Activated CD8-positive, alpha-beta memory T cell treated with anti-CD3 and anti-CD28 coated beads, Interleukin-2, amount 50 U/mL, for 48 hours (primary cell): ENCODE measurements around the gene ASAP3.
A peak's percentile ranks its signal among the peaks of the same experiment; 100 is the strongest.

Source experiments
- DNase-seq: peaks from one replicate; pipeline ENCODE4 v3.0.0-alpha.2; 2020

ASAP3 gene

GRCh38 chr1:23422241-23422877 is 61.6 kb downstream of the ASAP3 start:
- DNase-seq: peak; percentile 64

- no peak for DNase-seq
Observed at GRCh38 chr1:23421753-23422240, 62.2 kb downstream of the ASAP3 start.

GRCh38 chr1:23421343-23421742 is 62.6 kb downstream of the ASAP3 start:
- DNase-seq: no peak

GRCh38 chr1:23420778-23421177 is 63.2 kb downstream of the ASAP3 start:
- DNase-seq: no peak

DNA sequence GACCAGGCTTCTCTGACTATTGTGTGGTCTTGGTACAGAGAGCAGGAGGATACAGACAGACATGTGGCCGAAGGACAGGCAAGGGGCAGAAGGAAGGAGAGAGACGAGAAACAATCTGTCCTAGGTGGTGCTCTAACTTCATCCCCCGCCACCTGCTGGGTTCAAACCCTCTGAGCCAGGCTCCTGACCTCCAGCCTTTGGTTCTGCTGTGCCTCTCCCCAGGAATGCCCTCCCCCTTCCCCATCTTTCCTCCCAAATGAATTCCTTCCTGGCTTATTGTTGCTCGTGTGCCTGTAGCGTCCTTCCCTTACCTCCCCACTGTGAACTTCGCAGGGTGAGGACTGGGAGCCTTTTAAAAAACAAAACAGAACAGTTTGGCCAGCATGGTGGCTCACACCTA is 64.8 kb downstream of the ASAP3 start:
- no peak for DNase-seq

GRCh38 chr1:23417570-23417969 is 66.4 kb downstream of the ASAP3 start:
- DNase-seq: no peak

GRCh38 chr1:23416964-23417363 is 67.0 kb downstream of the ASAP3 start:
- no peak for DNase-seq

- DNase-seq: no peak
Observed at GRCh38 chr1:23408797-23409290, 75.1 kb downstream of the ASAP3 start.

- DNase-seq: no peak
Observed at GRCh38 chr1:23407016-23407630, 76.9 kb downstream of the ASAP3 start.

- DNase-seq: no peak
Observed at GRCh38 chr1:23405946-23406345, 78.0 kb downstream of the ASAP3 start.

- peak; percentile 97 for DNase-seq
Observed at GRCh38 chr1:23403735-23404486, 80.1 kb downstream of the ASAP3 start.

DNA sequence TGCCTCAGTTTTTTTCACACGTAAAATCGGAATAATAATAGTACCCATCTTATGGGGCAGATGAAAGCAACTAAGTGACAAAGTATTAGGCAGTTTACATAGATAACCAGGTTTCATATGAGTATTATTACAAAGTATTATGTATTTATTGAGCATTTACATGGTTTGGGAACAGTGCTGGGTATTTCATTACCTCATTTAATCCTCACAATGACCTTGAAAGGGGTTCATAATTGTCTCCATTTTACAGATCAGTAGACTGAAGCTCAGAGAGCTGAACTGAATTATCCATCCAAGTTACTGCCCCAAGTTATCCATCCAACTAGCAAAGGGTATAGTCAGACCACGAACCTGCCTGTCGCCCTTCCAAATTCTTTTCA is 80.6 kb downstream of the ASAP3 start:
- DNase-seq: no peak

- no peak for DNase-seq
Observed at GRCh38 chr1:23403038-23403336, 81.0 kb downstream of the ASAP3 start.

DNA sequence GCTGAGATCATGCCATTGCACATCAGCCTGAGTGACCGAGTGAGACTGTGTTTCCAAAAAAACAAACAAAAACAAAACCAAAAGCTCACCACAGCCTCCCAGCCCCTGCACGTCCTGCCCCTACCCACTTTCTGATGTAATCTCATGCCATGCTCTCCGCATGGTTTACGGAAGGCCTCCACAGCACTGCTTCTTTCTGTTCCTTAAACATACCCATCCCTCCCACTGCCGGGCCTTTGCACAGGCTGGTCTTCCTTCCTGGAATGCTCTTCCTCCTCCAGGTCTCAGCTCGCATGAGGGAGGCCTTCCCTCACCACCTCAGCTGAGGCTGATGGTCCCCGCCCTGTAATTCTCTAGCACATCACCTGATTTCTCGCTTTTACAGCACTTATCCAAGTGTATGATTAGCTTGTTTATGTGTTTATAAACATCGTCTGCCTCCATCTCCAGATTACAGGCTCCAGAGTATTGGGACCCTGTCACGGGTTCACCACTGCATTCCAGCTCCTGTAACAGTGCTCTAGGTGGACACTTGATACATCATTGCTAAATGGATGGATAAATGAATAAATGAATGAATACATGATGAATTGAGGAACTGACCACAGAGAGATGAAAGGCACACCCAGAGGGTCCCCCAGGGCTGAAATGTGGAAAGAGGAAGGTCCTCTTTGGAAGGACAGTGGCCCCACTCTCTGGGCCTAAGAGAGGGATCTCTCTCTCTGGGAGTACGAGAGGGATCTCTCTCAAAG is 81.5 kb downstream of the ASAP3 start:
- no peak for DNase-seq

GRCh38 chr1:23401313-23401712 is 82.7 kb downstream of the ASAP3 start:
- DNase-seq: no peak

GRCh38 chr1:23400324-23401114 is 83.5 kb downstream of the ASAP3 start:
- DNase-seq: no peak

- no peak for DNase-seq
Observed at GRCh38 chr1:23399229-23399628, 84.8 kb downstream of the ASAP3 start.

- DNase-seq: no peak
Observed at GRCh38 chr1:23397908-23398307, 86.1 kb downstream of the ASAP3 start.

DNA sequence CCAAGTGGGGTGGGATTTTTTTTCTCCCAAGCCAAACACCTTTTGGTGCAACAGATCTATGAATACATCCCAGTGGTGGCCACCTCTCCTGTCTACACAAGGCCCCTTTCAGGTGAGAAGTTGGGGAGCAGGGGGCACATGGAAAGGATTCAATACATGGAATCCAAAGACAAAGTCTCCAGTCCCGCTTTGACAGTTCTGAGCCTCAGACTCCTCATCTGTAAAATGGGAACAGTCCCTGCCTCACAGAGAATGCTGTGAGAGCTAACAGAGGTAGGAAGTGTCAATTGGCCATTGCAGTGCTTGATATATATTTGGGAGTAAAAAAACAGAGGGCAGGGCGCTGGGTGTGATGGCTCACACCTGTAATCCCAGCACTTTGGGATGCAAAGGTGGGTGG is 87.6 kb downstream of the ASAP3 start:
- DNase-seq: no peak

GRCh38 chr1:23395849-23396248 is 88.1 kb downstream of the ASAP3 start:
- DNase-seq: no peak

DNA sequence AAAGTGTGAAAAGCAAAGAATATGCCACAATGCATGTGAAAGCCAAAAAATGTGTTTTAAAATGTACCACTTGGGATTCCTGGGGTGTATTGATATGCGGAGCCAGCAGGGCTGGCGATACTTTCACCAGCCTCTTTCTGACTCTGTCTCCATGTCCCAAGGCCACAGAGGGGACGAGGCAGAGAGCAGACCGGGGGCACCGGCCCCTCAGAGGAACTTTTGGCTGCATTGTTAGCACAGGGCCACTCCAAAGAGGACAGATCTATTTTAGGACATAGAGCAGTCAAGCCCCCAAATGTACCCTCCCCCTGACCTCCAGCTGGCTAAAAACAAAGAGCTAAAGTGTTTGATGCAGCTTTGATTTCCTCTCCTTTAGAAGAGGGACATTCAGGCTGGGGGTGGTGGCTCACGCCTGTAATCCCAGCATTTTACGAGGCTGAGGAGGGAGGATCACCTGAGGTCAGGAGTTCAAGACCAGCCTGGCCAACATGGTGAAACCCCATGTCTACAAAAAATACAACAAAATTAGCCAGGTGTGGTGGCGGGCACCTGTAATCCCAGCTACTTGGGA is 88.7 kb downstream of the ASAP3 start:
- no peak for DNase-seq

DNA sequence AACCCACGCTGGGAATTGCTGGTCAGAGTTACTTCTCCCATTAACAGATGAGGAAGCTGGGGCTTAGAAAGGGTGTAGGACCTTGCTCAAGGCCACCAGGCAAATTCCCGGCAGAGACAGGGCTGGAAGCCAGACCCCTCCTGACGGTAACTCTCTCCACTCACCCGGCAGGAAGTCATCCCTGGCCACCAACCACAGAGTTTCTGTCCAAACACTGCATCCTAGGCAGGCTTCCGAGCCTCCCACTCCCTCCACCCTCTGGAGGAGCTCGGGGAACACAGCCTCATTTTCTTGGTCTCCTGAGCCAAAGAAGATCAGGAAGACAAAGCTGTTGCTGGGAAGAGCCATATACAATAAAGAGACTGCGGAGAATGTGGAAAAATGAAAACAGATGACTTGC is 89.3 kb downstream of the ASAP3 start:
- DNase-seq: no peak
